OCI-LY1 (cell line): Measurements from ENCODE around the gene GSC.

ENCODE experiments used
- H2AFZ ChIP-seq: fragments of 200-600 bp; sonication (generic), shearing (Covaris generic); 2 replicates; pipeline ENCODE4 v1.6.0; 2014; ENCODE audit warnings: antibody characterized with exemption, mild to moderate bottlenecking, low read length
- H3F3A ChIP-seq: fragments of 200-600 bp; sonication (generic), shearing (Covaris generic); 2 replicates; pipeline ENCODE4 v1.6.0; 2014; ENCODE audit warnings: mild to moderate bottlenecking, antibody characterized with exemption, low read length, moderate library complexity; ENCODE audit not compliant: insufficient read depth
- H3K27ac ChIP-seq: fragments of 200-600 bp; sonication (generic); 2 replicates; pipeline ENCODE4 v1.5.1; 2014; ENCODE audit warnings: low read length, mixed run types, mild to moderate bottlenecking, low read depth; ENCODE audit not compliant: poor library complexity, severe bottlenecking
- H3K27me3 ChIP-seq: fragments of 200-600 bp; sonication (generic); 2 replicates; pipeline ENCODE4 v1.6.0; 2014; ENCODE audit warnings: antibody characterized with exemption, mild to moderate bottlenecking, low read length, moderate library complexity; ENCODE audit not compliant: insufficient read depth
- H3K36me3 ChIP-seq: fragments of 200-600 bp; sonication (generic); 2 replicates; pipeline ENCODE4 v1.6.1; 2014; ENCODE audit warnings: mild to moderate bottlenecking, antibody characterized with exemption, low read length, moderate library complexity, mixed read lengths; ENCODE audit not compliant: insufficient read depth
- H3K4me1 ChIP-seq: fragments of 200-600 bp; sonication (generic); 2 replicates; pipeline ENCODE4 v1.5.1; 2014; ENCODE audit warnings: mild to moderate bottlenecking, low read length, moderate library complexity; ENCODE audit not compliant: insufficient read depth, severe bottlenecking
- H3K4me2 ChIP-seq: fragments of 200-600 bp; sonication (generic), shearing (Covaris generic); 2 replicates; pipeline ENCODE4 v1.6.1; 2014; ENCODE audit warnings: low read length
- H3K4me3 ChIP-seq: fragments of 200-600 bp; sonication (generic); 2 replicates; pipeline ENCODE4 v1.5.1; 2014; ENCODE audit warnings: low read length, low read depth, mild to moderate bottlenecking, mixed read lengths; ENCODE audit not compliant: poor library complexity, severe bottlenecking
- H3K79me2 ChIP-seq: fragments of 200-600 bp; shearing (Covaris generic); 2 replicates; pipeline ENCODE4 v1.6.1; 2016; ENCODE audit warnings: mixed run types, low read length, mixed read lengths; ENCODE audit not compliant: insufficient read depth
- H3K9ac ChIP-seq: fragments of 200-600 bp; sonication (generic), shearing (Covaris generic); 2 replicates; pipeline ENCODE4 v1.6.1; 2014; ENCODE audit warnings: mild to moderate bottlenecking, low read length, mixed read lengths
- H3K9me2 ChIP-seq: fragments of 200-600 bp; sonication (generic), shearing (Covaris generic); 2 replicates; pipeline ENCODE4 v1.6.1; 2014; ENCODE audit warnings: low read depth, mild to moderate bottlenecking, low read length, mixed read lengths
- H3K9me3 ChIP-seq: fragments of 200-600 bp; shearing (Covaris generic); 2 replicates; pipeline ENCODE4 v1.6.1; 2014; ENCODE audit warnings: low read length, mixed read lengths
- H4K20me1 ChIP-seq: fragments of 200-600 bp; sonication (generic), shearing (Covaris generic); 2 replicates; pipeline ENCODE4 v1.6.0; 2016; ENCODE audit warnings: mild to moderate bottlenecking, low read length; ENCODE audit not compliant: insufficient read depth
- EZH2 ChIP-seq: fragments of 200-600 bp; sonication (generic), shearing (Covaris generic); IDR thresholded peaks from 2 replicates; pipeline ENCODE4 v1.8.0; 2017; ENCODE audit warnings: borderline replicate concordance, mixed run types, mild to moderate bottlenecking, antibody characterized with exemption, low read length, moderate library complexity, mixed read lengths
- TF ChIP-seq, protein P1 (sequence below): fragments of 200-600 bp; sonication (generic), shearing (Covaris generic); IDR thresholded peaks from 2 replicates; pipeline ENCODE4 v1.5.1; 2017; ENCODE audit warnings: mild to moderate bottlenecking, antibody characterized with exemption, low read length, moderate library complexity, mixed read lengths

Gene GSC

DNA sequence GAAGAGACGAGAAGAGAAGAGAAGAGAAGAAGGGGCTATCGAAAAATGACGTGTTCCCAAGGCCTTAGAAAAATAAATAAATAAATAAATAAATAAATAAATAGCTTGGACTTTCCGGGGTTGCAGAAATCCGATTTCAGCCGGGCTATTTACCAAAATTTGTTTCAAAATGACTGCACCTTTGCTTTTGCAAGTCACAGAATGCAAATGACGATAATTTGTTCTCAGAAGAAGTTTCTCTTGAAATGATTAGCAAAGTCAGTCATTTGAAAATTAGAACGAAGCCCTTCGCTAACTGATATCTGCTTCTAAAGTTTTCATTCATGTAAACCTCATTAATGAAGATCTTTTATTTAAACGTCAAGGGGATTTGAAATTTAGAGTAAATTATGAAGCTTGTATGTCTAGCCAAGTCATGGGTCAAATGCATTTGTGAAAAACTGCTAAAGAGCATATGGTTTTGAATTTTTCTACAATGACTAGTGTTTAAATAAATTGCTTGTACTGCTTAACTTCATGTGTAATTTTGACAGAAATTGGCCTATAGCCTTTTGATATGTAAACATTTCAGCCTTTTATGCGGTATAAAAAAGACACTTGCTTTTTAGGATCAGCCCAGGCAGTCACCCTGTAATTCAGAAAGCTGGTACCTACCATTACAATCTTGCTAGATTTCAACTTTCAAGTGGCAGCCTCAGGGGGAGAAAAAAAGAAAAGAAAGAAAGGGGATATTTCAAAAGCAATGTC is 4.6 kb upstream of the GSC start:
- H3F3A ChIP-seq = no peaks in the 10 kb centered on the region
- no peak for TF ChIP-seq EZH2
- TF ChIP-seq, protein P1, sequence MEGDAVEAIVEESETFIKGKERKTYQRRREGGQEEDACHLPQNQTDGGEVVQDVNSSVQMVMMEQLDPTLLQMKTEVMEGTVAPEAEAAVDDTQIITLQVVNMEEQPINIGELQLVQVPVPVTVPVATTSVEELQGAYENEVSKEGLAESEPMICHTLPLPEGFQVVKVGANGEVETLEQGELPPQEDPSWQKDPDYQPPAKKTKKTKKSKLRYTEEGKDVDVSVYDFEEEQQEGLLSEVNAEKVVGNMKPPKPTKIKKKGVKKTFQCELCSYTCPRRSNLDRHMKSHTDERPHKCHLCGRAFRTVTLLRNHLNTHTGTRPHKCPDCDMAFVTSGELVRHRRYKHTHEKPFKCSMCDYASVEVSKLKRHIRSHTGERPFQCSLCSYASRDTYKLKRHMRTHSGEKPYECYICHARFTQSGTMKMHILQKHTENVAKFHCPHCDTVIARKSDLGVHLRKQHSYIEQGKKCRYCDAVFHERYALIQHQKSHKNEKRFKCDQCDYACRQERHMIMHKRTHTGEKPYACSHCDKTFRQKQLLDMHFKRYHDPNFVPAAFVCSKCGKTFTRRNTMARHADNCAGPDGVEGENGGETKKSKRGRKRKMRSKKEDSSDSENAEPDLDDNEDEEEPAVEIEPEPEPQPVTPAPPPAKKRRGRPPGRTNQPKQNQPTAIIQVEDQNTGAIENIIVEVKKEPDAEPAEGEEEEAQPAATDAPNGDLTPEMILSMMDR = no peak
- H3K9me2 ChIP-seq = no peaks in the 10 kb centered on the region
- no peaks in the 10 kb centered on the region for H3K79me2 ChIP-seq
- H3K9ac ChIP-seq = no peak overlapping the region
- H3K4me1 ChIP-seq = no peaks in the 10 kb centered on the region
- no peak overlapping the region for H3K4me3 ChIP-seq
- H3K27ac ChIP-seq = no peak overlapping the region
- no peaks in the 10 kb centered on the region for H3K27me3 ChIP-seq
- no peaks in the 10 kb centered on the region for H3K9me3 ChIP-seq
- no peaks in the 10 kb centered on the region for H3K36me3 ChIP-seq
- H3K4me2 ChIP-seq = no peak overlapping the region
- H2AFZ ChIP-seq = no peak overlapping the region
- no peaks in the 10 kb centered on the region for H4K20me1 ChIP-seq

GRCh38 chr14:94773655-94774343 is 3.9 kb upstream of the GSC start:
- H3F3A ChIP-seq = no peaks in the 10 kb centered on the region
- no peaks in the 10 kb centered on the region for H3K9me3 ChIP-seq
- no peak overlapping the region for H3K4me2 ChIP-seq
- no peaks in the 10 kb centered on the region for H3K4me1 ChIP-seq
- no peak for TF ChIP-seq EZH2
- TF ChIP-seq, protein P1 = no peak
- H3K4me3 ChIP-seq = no peak overlapping the region
- H4K20me1 ChIP-seq = no peaks in the 10 kb centered on the region
- H2AFZ ChIP-seq = no peak overlapping the region
- H3K79me2 ChIP-seq = no peaks in the 10 kb centered on the region
- H3K36me3 ChIP-seq = no peaks in the 10 kb centered on the region
- H3K9me2 ChIP-seq = no peaks in the 10 kb centered on the region
- no peaks in the 10 kb centered on the region for H3K27me3 ChIP-seq
- H3K27ac ChIP-seq = no peak overlapping the region
- H3K9ac ChIP-seq = no peak overlapping the region

DNA sequence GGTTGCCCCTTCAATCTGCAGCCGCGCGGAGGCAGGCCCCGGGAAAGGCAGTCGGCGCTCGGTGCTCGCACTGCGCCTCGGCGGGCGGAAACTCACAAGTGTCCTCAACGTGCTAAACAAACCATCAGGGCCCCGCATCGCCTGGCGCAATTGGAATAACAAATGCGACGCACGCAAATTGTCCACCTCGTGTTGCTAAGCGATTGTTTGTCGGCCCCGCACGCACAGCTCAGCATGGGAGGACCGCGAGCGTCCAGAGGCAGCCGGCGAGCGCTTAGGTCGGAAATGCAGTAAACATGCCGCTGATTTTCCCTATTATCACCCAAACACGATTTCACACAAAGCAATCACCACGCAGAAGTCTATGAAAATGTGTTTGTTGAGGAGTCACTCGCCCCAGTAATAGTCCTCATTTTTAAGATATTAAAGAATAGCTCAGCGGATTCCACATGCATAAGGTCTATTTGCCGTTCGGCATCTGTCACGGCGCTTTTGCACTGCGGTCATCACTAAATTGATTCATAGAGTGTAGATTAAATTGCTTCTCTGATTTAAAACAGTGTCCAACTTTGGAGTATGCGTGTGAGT is 3.2 kb upstream of the GSC start:
- no peak overlapping the region for H3K4me3 ChIP-seq
- H3K27me3 ChIP-seq = no peaks in the 10 kb centered on the region

More for the DNA sequence above, 3.2 kb upstream of the GSC start:
- TF ChIP-seq EZH2 = no peak
- TF ChIP-seq, protein P1 = no peak
- Histone ChIP-seq H2AFZ (no peak overlapping the region), H3F3A (no peaks in the 10 kb centered on the region), H3K36me3 (no peaks in the 10 kb centered on the region), H3K79me2 (no peaks in the 10 kb centered on the region), H3K4me2 (no peak overlapping the region), H4K20me1 (no peaks in the 10 kb centered on the region), H3K9me2 (no peaks in the 10 kb centered on the region), H3K9me3 (no peaks in the 10 kb centered on the region), H3K4me1 (no peaks in the 10 kb centered on the region), H3K27ac (no peak overlapping the region), H3K9ac (no peak overlapping the region)
